Activated T-cell treated with anti-CD3 and anti-CD28 coated beads for 4 hours (primary cell): ENCODE measurements around the gene CAMK2D.
"Not testable (repeated sequence)": the region's sequence is repeated elsewhere in the genome, so short reads cannot be mapped to it uniquely, and the experiment has no call there.

Source experiments
- DNase-seq: peaks from one replicate; pipeline ENCODE4 v3.0.0-alpha.2; 2020

The CAMK2D gene

GRCh38 chr4:113761620-113762185, at the start of gene CAMK2D:
CAMK2D (minus strand) TSS chr4:113761738; CDS start chr4:113761068, 670 bp downstream.
- DNase-seq: peak; percentile 82

- DNase-seq: no peak
Measured at GRCh38 chr4:113810906-113811305, 49.4 kb upstream of the CAMK2D start.

- DNase-seq: no peak
Measured at GRCh38 chr4:113809311-113809710, 47.8 kb upstream of the CAMK2D start.

GRCh38 chr4:113806850-113807249, 45.3 kb upstream of the CAMK2D start:
- DNase-seq: no peak

GRCh38 chr4:113801882-113802281, 40.3 kb upstream of the CAMK2D start:
- no peak for DNase-seq

- DNase-seq: not testable (repeated sequence)
Measured at GRCh38 chr4:113796381-113796780, 34.8 kb upstream of the CAMK2D start.

GRCh38 chr4:113790478-113790877, 28.9 kb upstream of the CAMK2D start:
- DNase-seq: no peak

- no peak for DNase-seq
Measured at GRCh38 chr4:113788888-113789287, 27.4 kb upstream of the CAMK2D start.

- DNase-seq: no peak
Measured at GRCh38 chr4:113785781-113786180, 24.2 kb upstream of the CAMK2D start.

- no peak for DNase-seq
Measured at GRCh38 chr4:113784497-113785250, 23.1 kb upstream of the CAMK2D start.

- no peak for DNase-seq
Measured at GRCh38 chr4:113783701-113784100, 22.2 kb upstream of the CAMK2D start.

GRCh38 chr4:113783289-113783688, 21.8 kb upstream of the CAMK2D start:
- DNase-seq: no peak

GRCh38 chr4:113781439-113782040, 20.0 kb upstream of the CAMK2D start:
- DNase-seq: no peak

- DNase-seq: no peak
Measured at GRCh38 chr4:113776679-113777078, 15.1 kb upstream of the CAMK2D start.

- no peak for DNase-seq
Measured at GRCh38 chr4:113776016-113776415, 14.5 kb upstream of the CAMK2D start.

- DNase-seq: no peak
Measured at GRCh38 chr4:113773756-113774155, 12.2 kb upstream of the CAMK2D start.

- DNase-seq: no peak
Measured at GRCh38 chr4:113773014-113773413, 11.5 kb upstream of the CAMK2D start.

GRCh38 chr4:113772319-113772718, 10.8 kb upstream of the CAMK2D start:
- no peak for DNase-seq

- DNase-seq: no peak
Measured at GRCh38 chr4:113769744-113770143, 8.2 kb upstream of the CAMK2D start.

- no peak for DNase-seq
Measured at GRCh38 chr4:113768952-113769351, 7.4 kb upstream of the CAMK2D start.

GRCh38 chr4:113766882-113767281, 5.3 kb upstream of the CAMK2D start:
- no peak for DNase-seq

- no peak for DNase-seq
Measured at GRCh38 chr4:113764720-113765264, 3.3 kb upstream of the CAMK2D start.

GRCh38 chr4:113763923-113764322, 2.4 kb upstream of the CAMK2D start:
- not testable (repeated sequence) for DNase-seq

GRCh38 chr4:113763029-113763285, 1.4 kb upstream of the CAMK2D start:
- no peak for DNase-seq
